Endometrial microvascular endothelial cells (primary cell): Measurements from ENCODE around the gene GID8. TPM values are rescaled to one million over a fixed set of nuclear protein-coding genes. Genes with fewer than 3 reads are reported as not detected.

Source experiments
- in situ Hi-C: cut with HindIII; loops from 2 replicates; pipeline ENCODE4 v1.10.0; 2017; ENCODE audit warnings: low sequenced_read_pairs, low pct_unique_long_range_greater_than_20kb; ENCODE audit errors: inconsistent ontology term
- total RNA-seq: library from RNA; depleted of rRNA; stranded (reverse); fragments of >200 nt; gene quantifications from one replicate; pipeline ENCODE4 v1.2.3, GENCODE V29; 2015; ENCODE audit errors: inconsistent ontology term

Gene GID8
- total RNA-seq, 1 donor from 2014 or later: 29.9 TPM

GRCh38 chr20:62991196-62991807 lies 53.4 kb downstream of the GID8 start:
- in situ Hi-C loops: no loop called here

GRCh38 chr20:62991863-62992262 lies 53.9 kb downstream of the GID8 start:
- in situ Hi-C loops: no loop called here

- in situ Hi-C loops: no loop called here
Measured at GRCh38 chr20:62993856-62994494, 56.0 kb downstream of the GID8 start.

DNA sequence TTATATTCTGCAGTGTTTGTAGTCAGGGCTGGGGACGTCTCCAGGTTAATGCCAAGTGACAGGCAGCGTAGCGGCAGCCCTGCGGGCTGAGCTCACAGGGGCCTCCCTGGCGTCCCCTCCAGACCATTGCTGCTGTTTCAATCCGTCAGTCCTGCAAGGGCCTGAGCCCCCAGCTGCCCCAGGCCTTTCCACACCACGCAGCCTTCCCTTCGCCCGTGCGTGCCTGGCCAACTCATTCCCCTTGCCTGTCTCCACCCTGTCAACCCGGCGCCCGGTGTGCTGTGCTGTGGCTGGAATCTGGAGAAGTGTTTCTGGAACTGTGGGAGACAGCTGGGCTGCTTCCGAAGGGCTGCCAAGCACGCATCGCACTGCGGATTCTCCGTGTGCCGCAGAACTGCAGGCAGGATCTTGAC lies 56.9 kb downstream of the GID8 start:
- in situ Hi-C loops: no loop called here

GRCh38 chr20:62995481-62995880 lies 57.5 kb downstream of the GID8 start:
- in situ Hi-C loops: no loop called here

DNA sequence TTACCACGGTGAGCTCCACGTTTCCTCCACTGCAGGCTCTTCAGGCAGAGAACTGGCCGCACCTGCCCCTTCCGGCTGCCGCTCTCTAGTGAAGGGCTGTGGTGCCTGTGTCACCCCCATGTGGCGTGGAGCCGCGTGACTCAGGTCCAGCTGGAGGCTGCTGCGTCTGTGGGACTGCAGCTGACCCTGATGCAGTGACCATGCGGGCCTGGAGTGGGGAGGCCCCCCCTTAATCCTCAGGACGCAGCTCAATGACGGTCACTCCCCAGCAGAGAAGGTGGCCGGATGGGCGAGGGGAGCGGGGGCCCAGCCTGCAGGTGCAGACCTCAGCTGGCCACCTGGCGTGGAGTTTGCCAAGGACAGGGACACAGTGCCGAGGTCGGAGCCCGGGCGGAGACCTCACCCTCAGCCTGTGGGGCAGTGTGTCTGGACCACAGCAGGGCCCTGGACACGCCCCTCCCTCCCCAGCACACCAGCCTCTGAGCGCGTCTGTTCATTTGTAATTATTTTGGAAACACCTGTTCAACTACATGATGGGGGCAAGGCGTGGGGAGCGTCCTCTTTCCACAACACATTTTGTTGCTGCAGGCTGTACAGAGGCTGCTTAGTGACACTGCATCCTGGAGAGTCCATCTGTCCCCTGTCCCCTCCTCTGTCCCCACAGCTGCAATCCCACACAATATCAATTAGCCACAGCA lies 58.1 kb downstream of the GID8 start:
- in situ Hi-C loops: no loop called here

GRCh38 chr20:62996596-62996982 lies 58.6 kb downstream of the GID8 start:
- in situ Hi-C loops: no loop called here

- in situ Hi-C loops: no loop called here
Measured at GRCh38 chr20:62997417-62998035, 59.6 kb downstream of the GID8 start.

Other genes starting within 250 kb of the GID8 start
- 0.19 TPM for gene NTSR1, start 229.3 kb upstream of the GID8 start, total RNA-seq
- gene MRGBP, start 141.7 kb upstream of the GID8 start, total RNA-seq: 17.6 TPM
- 55.3 TPM for gene OGFR, start 133.3 kb upstream of the GID8 start, total RNA-seq
- not detected for gene COL9A3, start 121.1 kb upstream of the GID8 start, total RNA-seq
- 7.7 TPM for gene TCFL5, start 76.3 kb upstream of the GID8 start, total RNA-seq
- gene DIDO1, start 11.6 kb upstream of the GID8 start, total RNA-seq: 32.4 TPM
- gene SLC17A9, start 14.6 kb downstream of the GID8 start, total RNA-seq: 18.6 TPM
- not detected for gene BHLHE23, start 68.8 kb downstream of the GID8 start, total RNA-seq